HepG2 (cell line): Measurements from ENCODE around the gene CHRNB1. TPM values are rescaled to one million over a fixed set of nuclear protein-coding genes. Genes with fewer than 3 reads are reported as not detected.

ENCODE experiments used
- CEBPB ChIP-seq: IDR thresholded peaks from 2 replicates; pipeline ENCODE4 v1.6.1; 2011; ENCODE audit warnings: low read depth, low read length, improper control_type of control experiment, borderline replicate concordance
- ETS1 ChIP-seq: sonication (generic); formaldehyde crosslinking; IDR thresholded peaks from 2 replicates; pipeline ENCODE4 v1.4.0; 2020; ENCODE audit warnings: missing genetic modification reagents
- FOXC1 ChIP-seq: sonication (generic); formaldehyde crosslinking; IDR thresholded peaks from 2 replicates; pipeline ENCODE4 v1.8.0; 2022; ENCODE audit warnings: mild to moderate bottlenecking, missing genetic modification reagents, borderline replicate concordance
- FOXK1 ChIP-seq: sonication (generic); formaldehyde crosslinking; IDR thresholded peaks from 2 replicates; pipeline ENCODE4 v1.4.0; 2020; ENCODE audit warnings: low read depth, missing genetic modification reagents, borderline replicate concordance
- MATR3 ChIP-seq: sonication (generic); formaldehyde crosslinking; IDR thresholded peaks from 2 replicates; pipeline ENCODE4 v1.4.0; 2020; ENCODE audit warnings: missing genetic modification reagents
- PHF8 ChIP-seq: sonication (generic); formaldehyde crosslinking; IDR thresholded peaks from 2 replicates; pipeline ENCODE4 v1.5.0; 2020; ENCODE audit warnings: missing genetic modification reagents
- REST ChIP-seq, 2 experiments: IDR thresholded peaks; 2 replicates each; pipeline ENCODE4 v1.6.1; 2011 to 2012; ENCODE audit warnings: low read length in 2 of 2, borderline replicate concordance in 1 of 2, low read depth in 1 of 2, mild to moderate bottlenecking in 1 of 2, moderate library complexity in 1 of 2
- WIZ ChIP-seq: sonication (generic); formaldehyde crosslinking; IDR thresholded peaks from 2 replicates; pipeline ENCODE4 v1.5.1; 2020; ENCODE audit warnings: mild to moderate bottlenecking, missing genetic modification reagents
- ZNF350 ChIP-seq: sonication (generic); formaldehyde crosslinking; IDR thresholded peaks from 2 replicates; pipeline ENCODE4 v1.4.0; 2020; ENCODE audit warnings: mild to moderate bottlenecking, low read depth, missing genetic modification reagents, borderline replicate concordance
- ZNF503 ChIP-seq: sonication (generic); formaldehyde crosslinking; IDR thresholded peaks from 2 replicates; pipeline ENCODE4 v1.4.0; 2020; ENCODE audit warnings: missing genetic modification reagents
- ZNF784 ChIP-seq: sonication (generic); formaldehyde crosslinking; IDR thresholded peaks from 2 replicates; pipeline ENCODE4 v1.5.1; 2020; ENCODE audit warnings: missing genetic modification reagents, mild to moderate bottlenecking, borderline replicate concordance
- polyA plus RNA-seq, 8 experiments: library from polyadenylated mRNA; depleted of rRNA in 3 of 8; stranded (reverse) in 7 of 8; unstranded in 1 of 8; fragments of >200 nt; fragmentation: Illumina TruSeq in 4 of 8; extraction: Trizol in 4 of 8; gene quantifications; 2 replicates each; pipeline versions ENCODE4 v1.2.1 to v1.2.3, GENCODE V29; 2011 to 2016; ENCODE audit warnings: low read depth in 4 of 8, missing spikeins in 1 of 8, mixed read lengths in 1 of 8; ENCODE audit not compliant: insufficient read depth in 1 of 8
- total RNA-seq, 5 experiments: library from RNA; depleted of rRNA; stranded (reverse); fragments of >200 nt; fragmentation: Illumina TruSeq; extraction: Trizol; gene quantifications; 2 replicates each; pipeline ENCODE4 v1.2.3, GENCODE V29; 2016; ENCODE audit warnings: low read depth in 1 of 5
- TF ChIP-seq, protein P1 (sequence below): IDR thresholded peaks from 2 replicates; pipeline ENCODE4 v1.6.1; 2016; ENCODE audit warnings: mild to moderate bottlenecking, missing biosample characterization, missing genetic modification reagents

Gene CHRNB1
- total and polyA plus RNA-seq, 2 of the 13 experiments (the other 11 are each of a cell fraction or from before 2014, with no cell fraction given), result 5.4 to 33.7 TPM

DNA sequence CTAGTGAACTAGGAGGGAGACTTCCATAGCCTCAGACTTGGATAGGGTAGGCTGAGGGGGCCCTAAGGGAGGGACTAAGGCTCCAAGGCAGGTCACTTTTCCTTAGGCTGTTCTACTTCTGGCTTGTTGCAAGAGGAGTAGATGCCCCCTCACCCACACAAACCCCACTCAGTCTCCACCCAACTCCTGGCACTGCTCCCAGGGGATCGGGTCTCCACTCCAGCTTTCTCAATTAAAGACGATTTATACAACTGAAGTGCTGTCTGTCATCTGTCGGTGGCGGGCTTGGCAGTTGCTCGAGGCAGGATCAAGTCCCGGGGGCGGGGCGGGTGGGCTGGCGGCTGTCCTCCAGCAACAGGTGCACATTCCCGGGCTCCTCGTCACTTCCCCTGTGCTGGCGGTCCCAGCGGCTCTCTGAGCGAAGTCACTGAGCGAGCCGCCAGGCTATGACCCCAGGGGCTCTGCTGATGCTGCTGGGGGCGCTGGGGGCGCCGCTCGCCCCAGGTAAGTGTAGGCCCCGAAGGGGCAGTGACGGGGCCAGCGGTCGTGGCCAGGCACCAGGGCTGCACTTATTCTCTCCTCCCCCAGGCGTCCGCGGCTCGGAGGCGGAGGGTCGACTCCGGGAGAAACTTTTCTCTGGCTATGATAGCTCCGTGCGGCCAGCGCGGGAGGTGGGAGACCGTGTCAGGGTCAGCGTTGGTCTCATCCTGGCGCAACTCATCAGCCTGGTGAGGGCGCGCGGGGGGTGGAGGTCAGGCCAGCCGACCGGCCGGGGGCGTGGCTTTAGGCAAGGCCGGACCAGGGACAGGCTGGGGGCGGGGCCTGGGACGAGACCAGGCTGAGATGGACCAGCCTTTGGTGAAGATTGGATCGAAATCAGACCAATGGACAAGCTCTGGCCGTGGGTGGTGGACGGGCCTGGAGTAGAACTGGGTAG, at the start of gene CHRNB1 (continued):
- TF ChIP-seq, protein P1, sequence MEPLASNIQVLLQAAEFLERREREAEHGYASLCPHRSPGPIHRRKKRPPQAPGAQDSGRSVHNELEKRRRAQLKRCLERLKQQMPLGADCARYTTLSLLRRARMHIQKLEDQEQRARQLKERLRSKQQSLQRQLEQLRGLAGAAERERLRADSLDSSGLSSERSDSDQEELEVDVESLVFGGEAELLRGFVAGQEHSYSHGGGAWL, result no peak; the same call in 1 of the 2 replicates
- peak; percentile 65; the same call in 1 of the 2 replicates for TF ChIP-seq ZNF350 (CRISPR knock-in tag)
- no peak for TF ChIP-seq WIZ (CRISPR knock-in tag)
- TF ChIP-seq PHF8 (CRISPR knock-in tag), result peak; percentile 74
- TF ChIP-seq ZNF784 (CRISPR knock-in tag), result no peak; the same call in 1 of the 2 replicates
- no peak for TF ChIP-seq FOXK1
- TF ChIP-seq ETS1 (CRISPR knock-in tag), result no peak
- no peak for TF ChIP-seq REST (IDR thresholded peaks at IDR 0.05; ENCODE audit: borderline replicate concordance in 1 of 2, low read depth in 1 of 2, low read length in 2 of 2)
- no peak for TF ChIP-seq ZNF503 (CRISPR knock-in tag)
- no peak for TF ChIP-seq MATR3 (CRISPR knock-in tag)
- TF ChIP-seq CEBPB, result peak; percentile 63; the same call in 1 of the 2 replicates
- TF ChIP-seq FOXC1 (CRISPR knock-in tag), result no peak; the same call in 1 of the 2 replicates
